22Rv1 (cell line): Measurements from ENCODE around the gene DKK3.

Experiments used
- ZFX ChIP-seq: fragments of 450-650 bp; IDR thresholded peaks from 2 replicates; pipeline ENCODE4 v1.6.1; 2017; ENCODE audit warnings: antibody characterized with exemption, borderline replicate concordance
- TF ChIP-seq, protein P1 (sequence below): fragments of 450-650 bp; IDR thresholded peaks from 2 replicates; pipeline ENCODE4 v1.5.1; 2017; ENCODE audit warnings: mild to moderate bottlenecking

DNA sequence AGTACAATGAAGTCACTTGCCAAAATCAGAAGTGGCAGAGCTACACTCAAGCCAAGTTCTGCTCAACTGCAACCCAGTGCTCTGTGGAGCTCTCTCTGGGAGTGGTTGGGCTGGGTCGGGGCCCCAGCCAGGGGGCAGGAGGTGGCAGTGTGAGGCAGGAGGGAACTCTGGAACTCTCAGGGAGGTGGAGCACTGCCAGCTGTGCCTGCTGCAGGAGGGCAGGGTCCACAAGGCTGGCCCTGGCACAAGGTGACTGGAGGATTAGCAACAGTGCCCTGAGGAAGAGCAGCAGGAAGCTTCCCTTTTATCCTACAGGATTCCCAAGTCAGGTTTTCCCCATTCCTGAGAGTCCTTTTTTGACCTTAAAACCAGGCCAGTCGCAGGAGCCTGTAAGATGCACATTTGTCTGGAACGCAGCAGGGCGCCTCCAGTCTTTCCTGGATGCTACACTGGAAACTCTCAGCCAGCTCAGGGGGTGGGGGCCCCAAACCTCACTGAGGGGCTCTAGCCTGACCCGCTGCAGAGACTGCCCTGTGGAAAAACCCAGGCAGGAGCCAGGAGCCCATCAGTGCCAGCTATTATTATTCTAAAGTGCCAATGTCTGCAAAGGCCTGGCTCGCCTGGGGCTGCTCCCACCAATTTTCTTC lies 31.8 kb downstream of the DKK3 start:
- TF ChIP-seq, protein P1, sequence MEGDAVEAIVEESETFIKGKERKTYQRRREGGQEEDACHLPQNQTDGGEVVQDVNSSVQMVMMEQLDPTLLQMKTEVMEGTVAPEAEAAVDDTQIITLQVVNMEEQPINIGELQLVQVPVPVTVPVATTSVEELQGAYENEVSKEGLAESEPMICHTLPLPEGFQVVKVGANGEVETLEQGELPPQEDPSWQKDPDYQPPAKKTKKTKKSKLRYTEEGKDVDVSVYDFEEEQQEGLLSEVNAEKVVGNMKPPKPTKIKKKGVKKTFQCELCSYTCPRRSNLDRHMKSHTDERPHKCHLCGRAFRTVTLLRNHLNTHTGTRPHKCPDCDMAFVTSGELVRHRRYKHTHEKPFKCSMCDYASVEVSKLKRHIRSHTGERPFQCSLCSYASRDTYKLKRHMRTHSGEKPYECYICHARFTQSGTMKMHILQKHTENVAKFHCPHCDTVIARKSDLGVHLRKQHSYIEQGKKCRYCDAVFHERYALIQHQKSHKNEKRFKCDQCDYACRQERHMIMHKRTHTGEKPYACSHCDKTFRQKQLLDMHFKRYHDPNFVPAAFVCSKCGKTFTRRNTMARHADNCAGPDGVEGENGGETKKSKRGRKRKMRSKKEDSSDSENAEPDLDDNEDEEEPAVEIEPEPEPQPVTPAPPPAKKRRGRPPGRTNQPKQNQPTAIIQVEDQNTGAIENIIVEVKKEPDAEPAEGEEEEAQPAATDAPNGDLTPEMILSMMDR = no peak
- no peak for TF ChIP-seq ZFX
